ENCODE results near the gene MFAP5. TPM values are rescaled to one million over a fixed set of nuclear protein-coding genes. Genes with fewer than 3 reads are reported as not detected.

MFAP5 gene
- polyA plus RNA-seq, 1 donor from 2014 or later = not detected

GRCh38 chr12:8698132-8698851, 35.7 kb upstream of the MFAP5 start:
- peak overlapping the region; percentile 46 for H2AFZ ChIP-seq (ENCODE audit: low read depth, low read length)
- H3F3A ChIP-seq (ENCODE audit: insufficient read depth, low read length, poor library complexity, severe bottlenecking) = peaks cover 5% of the 10 kb centered on the region
- TF ChIP-seq CTCF (IDR thresholded peaks at IDR 0.05; ENCODE audit: poor library complexity, severe bottlenecking) (no peak), SMC3 (conservative IDR thresholded peaks at IDR 0.05; ENCODE audit: poor library complexity) (no peak), POLR2AphosphoS5 (IDR thresholded peaks at IDR 0.05) (no peak), TAF1 (IDR thresholded peaks at IDR 0.05; ENCODE audit: low read depth) (no peak), REST (IDR thresholded peaks at IDR 0.05; ENCODE audit: borderline replicate concordance) (peak; percentile 44), RAD21 (conservative IDR thresholded peaks at IDR 0.05) (peak; percentile 27), EP300 (conservative IDR thresholded peaks at IDR 0.05; ENCODE audit: poor library complexity, severe bottlenecking) (no peak), MXI1 (conservative IDR thresholded peaks at IDR 0.05; ENCODE audit: poor library complexity, severe bottlenecking) (peak; percentile 89), EZH2 (IDR thresholded peaks at IDR 0.05; ENCODE audit: borderline replicate concordance, insufficient read depth, low read length, poor library complexity, severe bottlenecking) (no peak)
- no peaks in the 10 kb centered on the region for H3K27me3 ChIP-seq (ENCODE audit: insufficient read depth, low read depth, low read length)
- H3K9ac ChIP-seq (ENCODE audit: low read length) = peak overlapping the region; percentile 98
- H3K4me2 ChIP-seq (ENCODE audit: low read length) = peak overlapping the region; percentile 76
- no peaks in the 10 kb centered on the region for H3K36me3 ChIP-seq (ENCODE audit: insufficient read depth, low read length)
- H3K79me2 ChIP-seq (replicated peaks; ENCODE audit: insufficient read depth, low read length) = peaks cover 59% of the 10 kb centered on the region
- H3K9me2 ChIP-seq (ENCODE audit: insufficient read depth, low read length) = no peaks in the 10 kb centered on the region
- peak overlapping the region; percentile 96 for H3K4me3 ChIP-seq (ENCODE audit: low read length)
- peaks cover 14% of the 10 kb centered on the region for H4K20me1 ChIP-seq (ENCODE audit: insufficient read depth)
- H3K27ac ChIP-seq (ENCODE audit: low read length) = peak overlapping the region; percentile 94
- H3K9me3 ChIP-seq (ENCODE audit: low read length) = no peaks in the 10 kb centered on the region

GRCh38 chr12:8697476-8698131, 35.0 kb upstream of the MFAP5 start, which contains the start of gene RIMKLB:
Gene RIMKLB, plus strand, starts transcription at chr12:8697991. Its CDS starts 15,876 bp downstream, at chr12:8713867.
- H3K27me3 ChIP-seq (ENCODE audit: insufficient read depth, low read depth, low read length) = no peaks in the 10 kb centered on the region
- H3F3A ChIP-seq (ENCODE audit: insufficient read depth, low read length, poor library complexity, severe bottlenecking) = peaks cover 5% of the 10 kb centered on the region
- no peaks in the 10 kb centered on the region for H3K9me2 ChIP-seq (ENCODE audit: insufficient read depth, low read length)
- H3K4me2 ChIP-seq (ENCODE audit: low read length) = peak within 1 kb of the TSS; percentile 76
- H4K20me1 ChIP-seq (ENCODE audit: insufficient read depth) = peaks cover 8% of the 10 kb centered on the region
- peak; percentile 9 for TF ChIP-seq EP300 (conservative IDR thresholded peaks at IDR 0.05; ENCODE audit: poor library complexity, severe bottlenecking)
- TF ChIP-seq EZH2 (IDR thresholded peaks at IDR 0.05; ENCODE audit: borderline replicate concordance, insufficient read depth, low read length, poor library complexity, severe bottlenecking) = no peak
- TF ChIP-seq REST (IDR thresholded peaks at IDR 0.05; ENCODE audit: borderline replicate concordance) = peak; percentile 47
- TF ChIP-seq SMC3 (conservative IDR thresholded peaks at IDR 0.05; ENCODE audit: poor library complexity) = no peak
- TF ChIP-seq MXI1 (conservative IDR thresholded peaks at IDR 0.05; ENCODE audit: poor library complexity, severe bottlenecking) = no peak
- peak; percentile 24 for TF ChIP-seq TAF1 (IDR thresholded peaks at IDR 0.05; ENCODE audit: low read depth)
- no peak for TF ChIP-seq RAD21 (conservative IDR thresholded peaks at IDR 0.05)
- peak; percentile 97 for TF ChIP-seq POLR2AphosphoS5 (IDR thresholded peaks at IDR 0.05)
- TF ChIP-seq CTCF (IDR thresholded peaks at IDR 0.05; ENCODE audit: poor library complexity, severe bottlenecking) = no peak
- peak within 1 kb of the TSS; percentile 96 for H3K4me3 ChIP-seq (ENCODE audit: low read length)
- no peaks in the 10 kb centered on the region for H3K9me3 ChIP-seq (ENCODE audit: low read length)
- peak within 1 kb of the TSS; percentile 97 for H2AFZ ChIP-seq (ENCODE audit: low read depth, low read length)
- H3K9ac ChIP-seq (ENCODE audit: low read length) = peak within 1 kb of the TSS; percentile 99
- H3K79me2 ChIP-seq (replicated peaks; ENCODE audit: insufficient read depth, low read length) = peaks cover 52% of the 10 kb centered on the region
- H3K27ac ChIP-seq (ENCODE audit: low read length) = peak within 1 kb of the TSS; percentile 100
- H3K36me3 ChIP-seq (ENCODE audit: insufficient read depth, low read length) = no peaks in the 10 kb centered on the region

All from neural cell (in vitro differentiated cells).